HepG2 (cell line): ENCODE results near the gene PDE4C. TPM values are rescaled to one million over a fixed set of nuclear protein-coding genes. Genes with fewer than 3 reads are reported as not detected.

Experiments used
- ATF1 ChIP-seq: IDR thresholded peaks from 2 replicates; pipeline ENCODE4 v1.6.1; 2016; ENCODE audit warnings: mild to moderate bottlenecking, control low read depth
- CBX2 ChIP-seq, 2 experiments: fragments of 200-600 bp in 1 of 2; sonication (generic); formaldehyde crosslinking in 1 of 2; IDR thresholded peaks; 2 replicates each; pipeline versions ENCODE4 v1.7.0 to v1.8.1; 2018 to 2022; ENCODE audit warnings: low read depth in 2 of 2, low read length in 1 of 2, mild to moderate bottlenecking in 1 of 2, missing genetic modification reagents in 1 of 2
- CENPT ChIP-seq: sonication (generic); formaldehyde crosslinking; IDR thresholded peaks from 2 replicates; pipeline ENCODE4 v1.8.0; 2022; ENCODE audit warnings: low read depth, mild to moderate bottlenecking, moderate library complexity, missing genetic modification reagents
- EHMT2 ChIP-seq: fragments of 200-600 bp; sonication (generic); IDR thresholded peaks from 2 replicates; pipeline ENCODE4 v1.7.0; 2017; ENCODE audit warnings: antibody characterized with exemption, low read depth, low read length, borderline replicate concordance
- HNRNPLL ChIP-seq: fragments of 200-400 bp; formaldehyde crosslinking; IDR thresholded peaks from 2 replicates; pipeline ENCODE4 v1.6.1; 2017; ENCODE audit warnings: mild to moderate bottlenecking, low read depth, low read length; ENCODE audit not compliant: poor library complexity, severe bottlenecking
- MEF2D ChIP-seq: sonication (generic); formaldehyde crosslinking; IDR thresholded peaks from 2 replicates; pipeline ENCODE4 v1.5.1; 2020; ENCODE audit warnings: mild to moderate bottlenecking, missing genetic modification reagents
- MXI1 ChIP-seq: IDR thresholded peaks from 3 replicates; pipeline ENCODE4 v1.6.1; 2012; ENCODE audit warnings: low read depth, low read length, inconsistent platforms, borderline replicate concordance
- NFYC ChIP-seq: IDR thresholded peaks from 2 replicates; pipeline ENCODE4 v1.6.1; 2016; ENCODE audit warnings: missing genetic modification reagents, missing compliant biosample characterization
- POLR2A ChIP-seq, 2 experiments: IDR thresholded peaks; 2 replicates each; pipeline ENCODE4 v1.6.1; 2011; ENCODE audit warnings: low read depth in 2 of 2, low read length in 2 of 2, mild to moderate bottlenecking in 1 of 2, moderate library complexity in 1 of 2; ENCODE audit not compliant: insufficient read depth in 1 of 2
- SKI ChIP-seq: fragments of 450-650 bp; IDR thresholded peaks from one replicate; pipeline ENCODE4 v1.6.1; 2018; ENCODE audit warnings: mild to moderate bottlenecking; ENCODE audit not compliant: partially characterized antibody
- SMARCC2 ChIP-seq: fragments of 450-650 bp; IDR thresholded peaks from 2 replicates; pipeline ENCODE4 v1.6.1; 2017; ENCODE audit warnings: antibody characterized with exemption, mild to moderate bottlenecking
- SOX13 ChIP-seq, 3 experiments: fragments of 450-650 bp in 1 of 3; sonication (generic) in 1 of 3; formaldehyde crosslinking in 1 of 3; IDR thresholded peaks in 2 of 3; conservative IDR thresholded peaks in 1 of 3; 2 replicates each; pipeline versions ENCODE4 v1.5.0 to v1.6.1; 2016 to 2020; ENCODE audit warnings: antibody characterized with exemption in 1 of 3, mild to moderate bottlenecking in 1 of 3, missing compliant biosample characterization in 1 of 3, missing genetic modification reagents in 1 of 3, moderate library complexity in 1 of 3
- TBP ChIP-seq: sonication (generic); formaldehyde crosslinking; IDR thresholded peaks from 2 replicates; pipeline ENCODE4 v1.5.0; 2020; ENCODE audit warnings: missing genetic modification reagents
- TBX3 ChIP-seq: fragments of 450-650 bp; IDR thresholded peaks from 2 replicates; pipeline ENCODE4 v1.6.1; 2017; ENCODE audit warnings: antibody characterized with exemption, mild to moderate bottlenecking, inconsistent platforms, borderline replicate concordance
- ZBTB1 ChIP-seq: sonication (generic); formaldehyde crosslinking; IDR thresholded peaks from 2 replicates; pipeline ENCODE4 v1.4.0; 2020; ENCODE audit warnings: missing genetic modification reagents, borderline replicate concordance
- ZBTB38 ChIP-seq: sonication (generic); formaldehyde crosslinking; IDR thresholded peaks from 2 replicates; pipeline ENCODE4 v1.5.1; 2020; ENCODE audit warnings: mild to moderate bottlenecking, missing genetic modification reagents
- ZIK1 ChIP-seq: sonication (generic); formaldehyde crosslinking; IDR thresholded peaks from 2 replicates; pipeline ENCODE4 v1.5.0; 2020; ENCODE audit warnings: mild to moderate bottlenecking, low read depth, missing genetic modification reagents, borderline replicate concordance
- ZNF354B ChIP-seq: sonication (generic); formaldehyde crosslinking; IDR thresholded peaks from 2 replicates; pipeline ENCODE4 v1.8.0; 2022; ENCODE audit warnings: mild to moderate bottlenecking, missing genetic modification reagents
- ZNF660 ChIP-seq: sonication (generic); formaldehyde crosslinking; IDR thresholded peaks from 2 replicates; pipeline ENCODE4 v1.5.1; 2020; ENCODE audit warnings: mild to moderate bottlenecking, low read depth, missing genetic modification reagents, borderline replicate concordance
- polyA plus RNA-seq, 8 experiments: library from polyadenylated mRNA; depleted of rRNA in 3 of 8; stranded (reverse) in 7 of 8; unstranded in 1 of 8; fragments of >200 nt; fragmentation: Illumina TruSeq in 4 of 8; extraction: Trizol in 4 of 8; gene quantifications; 2 replicates each; pipeline versions ENCODE4 v1.2.1 to v1.2.3, GENCODE V29; 2011 to 2016; ENCODE audit warnings: low read depth in 4 of 8, missing spikeins in 1 of 8, mixed read lengths in 1 of 8; ENCODE audit not compliant: insufficient read depth in 1 of 8
- total RNA-seq, 5 experiments: library from RNA; depleted of rRNA; stranded (reverse); fragments of >200 nt; fragmentation: Illumina TruSeq; extraction: Trizol; gene quantifications; 2 replicates each; pipeline ENCODE4 v1.2.3, GENCODE V29; 2016; ENCODE audit warnings: low read depth in 1 of 5
- TF ChIP-seq, protein P1 (sequence below): sonication (generic); formaldehyde crosslinking; IDR thresholded peaks from 2 replicates; pipeline ENCODE4 v1.4.0; 2020; ENCODE audit warnings: missing genetic modification reagents
- TF ChIP-seq, protein P2 (sequence below): sonication (generic); formaldehyde crosslinking; IDR thresholded peaks from 2 replicates; pipeline ENCODE4 v1.4.0; 2020; ENCODE audit warnings: missing genetic modification reagents
- TF ChIP-seq, protein P3 (sequence below): sonication (generic); formaldehyde crosslinking; IDR thresholded peaks from 2 replicates; pipeline ENCODE4 v1.5.1; 2020; ENCODE audit warnings: mild to moderate bottlenecking, moderate library complexity, missing genetic modification reagents

PDE4C gene
- total and polyA plus RNA-seq, 2 of the 13 experiments (the other 11 are each of a cell fraction or from before 2014, with no cell fraction given), result 1.4 to 14.0 TPM

DNA sequence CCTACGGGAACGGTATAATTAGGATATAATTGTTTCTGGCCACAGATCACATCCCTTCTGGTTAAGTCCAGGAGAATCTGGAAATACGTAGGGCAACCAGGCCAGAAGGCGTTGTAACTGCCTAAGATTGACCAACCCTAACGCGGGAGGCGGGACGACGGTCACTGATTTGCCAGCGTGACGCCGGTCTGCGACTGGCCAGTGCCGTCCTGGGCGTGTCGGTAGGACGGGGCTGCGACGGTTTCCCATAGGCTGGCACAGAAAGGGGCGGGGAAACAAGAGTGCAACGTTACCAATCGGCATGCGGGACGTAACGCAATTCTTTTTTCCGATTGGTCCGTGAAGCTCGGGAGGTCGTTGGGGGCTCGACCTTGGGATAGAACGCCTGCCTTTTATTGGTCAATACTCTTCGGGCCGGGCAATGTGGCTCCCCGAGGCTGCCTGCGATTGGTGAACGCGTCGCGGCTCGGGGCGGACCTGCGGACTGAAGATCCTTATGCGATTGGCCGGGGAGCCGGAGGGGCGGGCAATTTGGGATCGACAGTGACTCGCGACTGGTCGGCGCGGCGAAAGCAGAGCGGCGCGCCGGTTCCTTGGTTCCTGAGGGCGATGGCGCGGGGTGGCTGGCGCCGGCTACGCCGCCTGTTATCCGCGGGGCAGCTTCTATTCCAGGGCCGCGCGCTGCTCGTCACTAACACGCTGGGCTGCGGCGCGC, 33.4 kb downstream of the PDE4C start, which contains the start of gene MPV17L2 (continued):
- TF ChIP-seq ZIK1 (CRISPR knock-in tag) (peak; percentile 15; the same call in 1 of the 2 replicates), CENPT (CRISPR knock-in tag) (no peak), SOX13 (IDR thresholded peaks at IDR 0.05) (no peak), SOX13 (CRISPR knock-in tag; conservative IDR thresholded peaks at IDR 0.05 in 1 of 2, IDR thresholded peaks at IDR 0.05 in 1 of 2) (0 out of 4 replicates have a peak, but pooled peaks of 1 of the 2 experiments have one; percentile 16), TBP (CRISPR knock-in tag) (0 out of 2 replicates have a peak, but pooled peaks have one; percentile 41), POLR2A (IDR thresholded peaks at IDR 0.05; ENCODE audit: insufficient read depth in 1 of 2, low read depth in 2 of 2, low read length in 2 of 2) (peak; percentile 66 to 85), ATF1 (peak; percentile 95), MEF2D (CRISPR knock-in tag) (peak; percentile 10; the same call in 1 of the 2 replicates), SMARCC2 (no peak), ZNF354B (CRISPR knock-in tag) (0 out of 2 replicates have a peak, but pooled peaks have one; percentile 52), SKI (peak; percentile 28), ZNF660 (CRISPR knock-in tag) (no peak), EHMT2 (no peak), HNRNPLL (peak; percentile 50), ZBTB1 (CRISPR knock-in tag) (no peak), ZBTB38 (CRISPR knock-in tag) (0 out of 2 replicates have a peak, but pooled peaks have one; percentile 10), CBX2 (IDR thresholded peaks at IDR 0.05; ENCODE audit: low read depth, low read length) (no peak), CBX2 (CRISPR knock-in tag; IDR thresholded peaks at IDR 0.05; ENCODE audit: low read depth) (no peak), NFYC (peak; percentile 99), TBX3 (peak; percentile 67), MXI1 (peak; percentile 89; the same call in 2 of the 3 replicates)
- TF ChIP-seq, protein P1, sequence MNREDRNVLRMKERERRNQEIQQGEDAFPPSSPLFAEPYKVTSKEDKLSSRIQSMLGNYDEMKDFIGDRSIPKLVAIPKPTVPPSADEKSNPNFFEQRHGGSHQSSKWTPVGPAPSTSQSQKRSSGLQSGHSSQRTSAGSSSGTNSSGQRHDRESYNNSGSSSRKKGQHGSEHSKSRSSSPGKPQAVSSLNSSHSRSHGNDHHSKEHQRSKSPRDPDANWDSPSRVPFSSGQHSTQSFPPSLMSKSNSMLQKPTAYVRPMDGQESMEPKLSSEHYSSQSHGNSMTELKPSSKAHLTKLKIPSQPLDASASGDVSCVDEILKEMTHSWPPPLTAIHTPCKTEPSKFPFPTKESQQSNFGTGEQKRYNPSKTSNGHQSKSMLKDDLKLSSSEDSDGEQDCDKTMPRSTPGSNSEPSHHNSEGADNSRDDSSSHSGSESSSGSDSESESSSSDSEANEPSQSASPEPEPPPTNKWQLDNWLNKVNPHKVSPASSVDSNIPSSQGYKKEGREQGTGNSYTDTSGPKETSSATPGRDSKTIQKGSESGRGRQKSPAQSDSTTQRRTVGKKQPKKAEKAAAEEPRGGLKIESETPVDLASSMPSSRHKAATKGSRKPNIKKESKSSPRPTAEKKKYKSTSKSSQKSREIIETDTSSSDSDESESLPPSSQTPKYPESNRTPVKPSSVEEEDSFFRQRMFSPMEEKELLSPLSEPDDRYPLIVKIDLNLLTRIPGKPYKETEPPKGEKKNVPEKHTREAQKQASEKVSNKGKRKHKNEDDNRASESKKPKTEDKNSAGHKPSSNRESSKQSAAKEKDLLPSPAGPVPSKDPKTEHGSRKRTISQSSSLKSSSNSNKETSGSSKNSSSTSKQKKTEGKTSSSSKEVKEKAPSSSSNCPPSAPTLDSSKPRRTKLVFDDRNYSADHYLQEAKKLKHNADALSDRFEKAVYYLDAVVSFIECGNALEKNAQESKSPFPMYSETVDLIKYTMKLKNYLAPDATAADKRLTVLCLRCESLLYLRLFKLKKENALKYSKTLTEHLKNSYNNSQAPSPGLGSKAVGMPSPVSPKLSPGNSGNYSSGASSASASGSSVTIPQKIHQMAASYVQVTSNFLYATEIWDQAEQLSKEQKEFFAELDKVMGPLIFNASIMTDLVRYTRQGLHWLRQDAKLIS, result no peak
- TF ChIP-seq, protein P2, sequence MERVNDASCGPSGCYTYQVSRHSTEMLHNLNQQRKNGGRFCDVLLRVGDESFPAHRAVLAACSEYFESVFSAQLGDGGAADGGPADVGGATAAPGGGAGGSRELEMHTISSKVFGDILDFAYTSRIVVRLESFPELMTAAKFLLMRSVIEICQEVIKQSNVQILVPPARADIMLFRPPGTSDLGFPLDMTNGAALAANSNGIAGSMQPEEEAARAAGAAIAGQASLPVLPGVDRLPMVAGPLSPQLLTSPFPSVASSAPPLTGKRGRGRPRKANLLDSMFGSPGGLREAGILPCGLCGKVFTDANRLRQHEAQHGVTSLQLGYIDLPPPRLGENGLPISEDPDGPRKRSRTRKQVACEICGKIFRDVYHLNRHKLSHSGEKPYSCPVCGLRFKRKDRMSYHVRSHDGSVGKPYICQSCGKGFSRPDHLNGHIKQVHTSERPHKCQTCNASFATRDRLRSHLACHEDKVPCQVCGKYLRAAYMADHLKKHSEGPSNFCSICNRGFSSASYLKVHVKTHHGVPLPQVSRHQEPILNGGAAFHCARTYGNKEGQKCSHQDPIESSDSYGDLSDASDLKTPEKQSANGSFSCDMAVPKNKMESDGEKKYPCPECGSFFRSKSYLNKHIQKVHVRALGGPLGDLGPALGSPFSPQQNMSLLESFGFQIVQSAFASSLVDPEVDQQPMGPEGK (CRISPR knock-in tag), result peak; percentile 24; the same call in 1 of the 2 replicates
- TF ChIP-seq, protein P3, sequence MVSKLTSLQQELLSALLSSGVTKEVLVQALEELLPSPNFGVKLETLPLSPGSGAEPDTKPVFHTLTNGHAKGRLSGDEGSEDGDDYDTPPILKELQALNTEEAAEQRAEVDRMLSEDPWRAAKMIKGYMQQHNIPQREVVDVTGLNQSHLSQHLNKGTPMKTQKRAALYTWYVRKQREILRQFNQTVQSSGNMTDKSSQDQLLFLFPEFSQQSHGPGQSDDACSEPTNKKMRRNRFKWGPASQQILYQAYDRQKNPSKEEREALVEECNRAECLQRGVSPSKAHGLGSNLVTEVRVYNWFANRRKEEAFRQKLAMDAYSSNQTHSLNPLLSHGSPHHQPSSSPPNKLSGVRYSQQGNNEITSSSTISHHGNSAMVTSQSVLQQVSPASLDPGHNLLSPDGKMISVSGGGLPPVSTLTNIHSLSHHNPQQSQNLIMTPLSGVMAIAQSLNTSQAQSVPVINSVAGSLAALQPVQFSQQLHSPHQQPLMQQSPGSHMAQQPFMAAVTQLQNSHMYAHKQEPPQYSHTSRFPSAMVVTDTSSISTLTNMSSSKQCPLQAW (CRISPR knock-in tag), result no peak
